HL-60 (cell line): ENCODE results near the gene LAX1.

Experiments used
- DNase-seq, 2 experiments: peaks; one replicate each; pipeline ENCODE4 v3.0.0-alpha.2; 2010 to 2020; ENCODE audit warnings: low read depth in 1 of 2, low spot score in 1 of 2
- H3K27ac ChIP-seq: fragments of 250-450 bp; sonication (Bioruptor Pico); replicated peaks from 2 replicates; pipeline ENCODE4 v1.5.1; 2020; ENCODE audit warnings: mild to moderate bottlenecking, moderate library complexity
- H3K27me3 ChIP-seq: fragments of 250-450 bp; sonication (Bioruptor Pico); 2 replicates; pipeline ENCODE4 v1.5.1; 2021; ENCODE audit warnings: mild to moderate bottlenecking, moderate library complexity; ENCODE audit not compliant: insufficient read depth, poor library complexity, severe bottlenecking
- H3K4me3 ChIP-seq: replicated peaks from 2 replicates; pipeline ENCODE4 v1.5.1; 2011; ENCODE audit warnings: mild to moderate bottlenecking, control low read depth, low read length; ENCODE audit not compliant: insufficient read depth
- CTCF ChIP-seq: IDR thresholded peaks from one replicate; pipeline ENCODE4 v1.5.1; 2011; ENCODE audit warnings: low read length, control low read depth, inconsistent platforms; ENCODE audit not compliant: insufficient read depth
- GABPA ChIP-seq: IDR thresholded peaks from 2 replicates; pipeline ENCODE4 v1.6.1; 2012; ENCODE audit warnings: low read depth
- POLR2AphosphoS5 ChIP-seq: IDR thresholded peaks from 2 replicates; pipeline ENCODE4 v1.6.1; 2012; ENCODE audit warnings: low read depth
- REST ChIP-seq: IDR thresholded peaks from 2 replicates; pipeline ENCODE4 v1.6.1; 2012; ENCODE audit warnings: low read depth; ENCODE audit not compliant: insufficient replicate concordance
- SPI1 ChIP-seq: IDR thresholded peaks from 2 replicates; pipeline ENCODE4 v1.6.1; 2012; ENCODE audit warnings: low read depth, mild to moderate bottlenecking, borderline replicate concordance

LAX1 gene

GRCh38 chr1:203763505-203763904 lies 1.5 kb upstream of the LAX1 start:
- TF ChIP-seq SPI1 = no peak
- TF ChIP-seq GABPA = no peak
- TF ChIP-seq REST = no peak
- no peak for TF ChIP-seq CTCF
- no peak for TF ChIP-seq POLR2AphosphoS5
- Histone ChIP-seq H3K4me3 (no peak overlapping the region), H3K27ac (no peak overlapping the region), H3K27me3 (no peaks in the 10 kb centered on the region)
- DNase-seq = no peak

GRCh38 chr1:203764105-203765028 lies 616 bp upstream of the LAX1 start:
- DNase-seq = no peak
- Histone ChIP-seq H3K27ac (peak overlapping the region; percentile 81), H3K27me3 (no peaks in the 10 kb centered on the region), H3K4me3 (no peak overlapping the region)
- no peak for TF ChIP-seq SPI1
- no peak for TF ChIP-seq GABPA
- TF ChIP-seq CTCF = no peak
- no peak for TF ChIP-seq POLR2AphosphoS5
- no peak for TF ChIP-seq REST

- peak overlapping the region; percentile 93 for H3K27ac ChIP-seq
- H3K27me3 ChIP-seq = no peaks in the 10 kb centered on the region
- no peak overlapping the region for H3K4me3 ChIP-seq
- no peak for TF ChIP-seq SPI1
- TF ChIP-seq REST = no peak
- TF ChIP-seq POLR2AphosphoS5 = no peak
- no peak for DNase-seq
Observed at GRCh38 chr1:203768256-203768655, 3.3 kb downstream of the LAX1 start.
